K562 (cell line): ENCODE data around the gene GATB. TPM values are rescaled to one million over a fixed set of nuclear protein-coding genes. Genes with fewer than 3 reads are reported as not detected.

ENCODE experiments used
- EGR1 ChIP-seq: fragments of 450-650 bp; conservative IDR thresholded peaks from 2 replicates; pipeline ENCODE4 v1.6.1; 2017; ENCODE audit warnings: mild to moderate bottlenecking
- EP400 ChIP-seq: fragments of 450-650 bp; IDR thresholded peaks from 2 replicates; pipeline ENCODE4 v1.6.1; 2017; ENCODE audit warnings: antibody characterized with exemption, mild to moderate bottlenecking, moderate library complexity
- GATAD2A ChIP-seq: fragments of 450-650 bp; IDR thresholded peaks from 2 replicates; pipeline ENCODE4 v1.6.1; 2017
- HCFC1 ChIP-seq: IDR thresholded peaks from 2 replicates; pipeline ENCODE4 v1.6.1; 2012; ENCODE audit warnings: low read depth, low read length, improper control_type of control experiment
- HIVEP1 ChIP-seq: fragments of 250-450 bp; sonication (Bioruptor Pico); IDR thresholded peaks from 2 replicates; pipeline ENCODE4 v1.4.0; 2020; ENCODE audit warnings: mild to moderate bottlenecking
- KAT7 ChIP-seq: sonication (generic); formaldehyde crosslinking; IDR thresholded peaks from 2 replicates; pipeline ENCODE4 v1.8.0; 2022; ENCODE audit warnings: missing genetic modification reagents, mild to moderate bottlenecking, borderline replicate concordance
- KAT8 ChIP-seq: fragments of 450-650 bp; IDR thresholded peaks from 2 replicates; pipeline ENCODE4 v1.6.1; 2016; ENCODE audit warnings: low read depth, mild to moderate bottlenecking
- KDM1A ChIP-seq, 2 experiments: fragments of 450-650 bp; IDR thresholded peaks; 2 replicates each; pipeline ENCODE4 v1.6.1; 2016; ENCODE audit warnings: mild to moderate bottlenecking in 2 of 2
- MCM5 ChIP-seq: fragments of 450-650 bp; IDR thresholded peaks from 2 replicates; pipeline ENCODE4 v1.6.1; 2016; ENCODE audit warnings: low read depth
- MNT ChIP-seq, 2 experiments: fragments of 450-650 bp; conservative IDR thresholded peaks; 2 replicates each; pipeline ENCODE4 v1.6.1; 2017; ENCODE audit warnings: mild to moderate bottlenecking in 2 of 2, moderate library complexity in 2 of 2
- NFRKB ChIP-seq: fragments of 450-650 bp; IDR thresholded peaks from 2 replicates; pipeline ENCODE4 v1.6.1; 2016; ENCODE audit warnings: low read depth
- NR2C2 ChIP-seq, 2 experiments: fragments of 200-800 bp in 1 of 2; sonication (Bioruptor generic) in 1 of 2; sonication (generic) in 1 of 2; formaldehyde crosslinking in 1 of 2; IDR thresholded peaks; 2 replicates each; pipeline versions ENCODE4 v1.6.1 to v1.8.0; 2016 to 2022; ENCODE audit warnings: mild to moderate bottlenecking in 1 of 2, missing compliant biosample characterization in 1 of 2, missing genetic modification characterization in 1 of 2, missing genetic modification reagents in 1 of 2
- NR3C1 ChIP-seq: sonication (generic); formaldehyde crosslinking; IDR thresholded peaks from 2 replicates; pipeline ENCODE4 v1.8.1; 2022; ENCODE audit warnings: missing genetic modification reagents
- PHB ChIP-seq: fragments of 250-450 bp; sonication (Bioruptor Pico); IDR thresholded peaks from 2 replicates; pipeline ENCODE4 v1.5.0; 2021
- POLR2A ChIP-seq: fragments of 450-650 bp; conservative IDR thresholded peaks from 2 replicates; pipeline ENCODE4 v1.6.1; 2016
- SMARCA4 ChIP-seq: fragments of 450-650 bp; IDR thresholded peaks from 2 replicates; pipeline ENCODE4 v1.6.1; 2016
- ZBTB49 ChIP-seq: sonication (generic); formaldehyde crosslinking; IDR thresholded peaks from 2 replicates; pipeline ENCODE4 v1.8.0; 2022; ENCODE audit warnings: missing genetic modification reagents, mild to moderate bottlenecking, borderline replicate concordance
- ZNF232 ChIP-seq: sonication (generic); formaldehyde crosslinking; IDR thresholded peaks from 2 replicates; pipeline ENCODE4 v1.8.0; 2022; ENCODE audit warnings: mild to moderate bottlenecking, missing genetic modification reagents
- ZNF785 ChIP-seq: fragments of 250-450 bp; sonication (Bioruptor Pico); IDR thresholded peaks from 2 replicates; pipeline ENCODE4 v1.4.0; 2020; ENCODE audit warnings: mild to moderate bottlenecking
- polyA plus RNA-seq, 8 experiments: library from polyadenylated mRNA; depleted of rRNA in 4 of 8; stranded (reverse) in 5 of 8; unstranded in 3 of 8; fragments of >200 nt; fragmentation: Nextera tagmentation in 2 of 8; fragmentation: Illumina TruSeq in 1 of 8; extraction: Ambion mirVana in 2 of 8; extraction: Trizol in 1 of 8; gene quantifications; 2 replicates each; pipeline versions ENCODE4 v1.2.1 to v1.2.3, GENCODE V29; 2011 to 2014; ENCODE audit warnings: inconsistent platforms in 1 of 8, missing spikeins in 1 of 8
- total RNA-seq, 7 experiments: library from RNA; depleted of rRNA in 6 of 7; stranded (reverse); fragments of >200 nt in 6 of 7; fragmentation: Illumina TruSeq in 2 of 7; extraction: Trizol in 2 of 7; gene quantifications; 2 replicates each; pipeline versions ENCODE4 v1.2.1 to v1.2.3, GENCODE V29; 2011 to 2021; ENCODE audit warnings: low replicate concordance in 1 of 7
- TF ChIP-seq, protein P1 (sequence below), 2 experiments: fragments of 450-650 bp; IDR thresholded peaks; 2 replicates each; pipeline ENCODE4 v1.6.1; 2018; ENCODE audit warnings: mild to moderate bottlenecking in 2 of 2, low read depth in 1 of 2; ENCODE audit not compliant: partially characterized antibody in 2 of 2
- TF ChIP-seq, protein P2 (sequence below): fragments of 200-800 bp; sonication (Bioruptor generic); IDR thresholded peaks from 2 replicates; pipeline ENCODE4 v1.6.1; 2017; ENCODE audit warnings: missing genetic modification characterization, missing compliant biosample characterization

GATB gene
- total and polyA plus RNA-seq, 9 of the 15 experiments (the other 6 are each of a cell fraction or from before 2014, with no cell fraction given) = 15.3 to 31.8 (median 26.2) TPM

DNA sequence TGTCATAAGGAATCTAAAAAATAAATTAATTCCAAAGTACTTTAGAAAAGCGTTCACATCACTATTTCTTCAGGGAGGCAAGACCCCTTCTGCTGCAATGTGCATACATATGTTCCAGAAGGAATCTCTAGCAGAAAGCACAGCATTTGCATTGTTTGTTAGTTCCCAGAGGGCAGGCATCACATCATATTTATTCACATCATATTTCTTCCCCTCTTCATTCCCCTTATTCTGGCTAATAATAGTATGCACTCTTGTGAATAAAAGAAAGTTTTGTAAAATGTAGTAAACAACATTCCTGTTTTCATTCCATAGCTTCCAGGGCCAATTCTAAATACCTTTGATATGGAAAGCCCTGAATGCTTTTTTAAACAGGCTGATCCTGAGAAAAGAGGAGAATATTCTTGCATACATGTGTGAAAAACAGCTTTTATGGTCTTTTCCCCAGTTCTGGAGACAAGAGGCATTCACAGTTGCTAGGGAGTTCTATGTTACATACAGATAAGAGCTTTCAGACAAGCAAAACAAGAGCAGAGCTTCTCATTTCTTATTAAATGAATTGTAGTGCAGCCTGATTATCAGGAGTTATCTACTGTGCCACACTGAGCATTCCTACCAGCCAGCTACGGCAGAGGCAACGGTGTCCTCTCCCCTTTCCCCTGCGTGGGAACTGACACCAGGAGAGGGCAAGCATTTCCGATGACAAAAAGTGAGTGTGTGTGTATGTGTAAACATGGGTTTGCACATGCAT lies 15.2 kb downstream of the GATB start (continued):
- TF ChIP-seq GATAD2A = 0 out of 2 replicates have a peak, but pooled peaks have one; percentile 36
- TF ChIP-seq NR2C2 (CRISPR knock-in tag; IDR thresholded peaks at IDR 0.05) = no peak
- TF ChIP-seq NR2C2 (tag; IDR thresholded peaks at IDR 0.05) = no peak
- TF ChIP-seq SMARCA4 = peak; percentile 74
- TF ChIP-seq, protein P1, sequence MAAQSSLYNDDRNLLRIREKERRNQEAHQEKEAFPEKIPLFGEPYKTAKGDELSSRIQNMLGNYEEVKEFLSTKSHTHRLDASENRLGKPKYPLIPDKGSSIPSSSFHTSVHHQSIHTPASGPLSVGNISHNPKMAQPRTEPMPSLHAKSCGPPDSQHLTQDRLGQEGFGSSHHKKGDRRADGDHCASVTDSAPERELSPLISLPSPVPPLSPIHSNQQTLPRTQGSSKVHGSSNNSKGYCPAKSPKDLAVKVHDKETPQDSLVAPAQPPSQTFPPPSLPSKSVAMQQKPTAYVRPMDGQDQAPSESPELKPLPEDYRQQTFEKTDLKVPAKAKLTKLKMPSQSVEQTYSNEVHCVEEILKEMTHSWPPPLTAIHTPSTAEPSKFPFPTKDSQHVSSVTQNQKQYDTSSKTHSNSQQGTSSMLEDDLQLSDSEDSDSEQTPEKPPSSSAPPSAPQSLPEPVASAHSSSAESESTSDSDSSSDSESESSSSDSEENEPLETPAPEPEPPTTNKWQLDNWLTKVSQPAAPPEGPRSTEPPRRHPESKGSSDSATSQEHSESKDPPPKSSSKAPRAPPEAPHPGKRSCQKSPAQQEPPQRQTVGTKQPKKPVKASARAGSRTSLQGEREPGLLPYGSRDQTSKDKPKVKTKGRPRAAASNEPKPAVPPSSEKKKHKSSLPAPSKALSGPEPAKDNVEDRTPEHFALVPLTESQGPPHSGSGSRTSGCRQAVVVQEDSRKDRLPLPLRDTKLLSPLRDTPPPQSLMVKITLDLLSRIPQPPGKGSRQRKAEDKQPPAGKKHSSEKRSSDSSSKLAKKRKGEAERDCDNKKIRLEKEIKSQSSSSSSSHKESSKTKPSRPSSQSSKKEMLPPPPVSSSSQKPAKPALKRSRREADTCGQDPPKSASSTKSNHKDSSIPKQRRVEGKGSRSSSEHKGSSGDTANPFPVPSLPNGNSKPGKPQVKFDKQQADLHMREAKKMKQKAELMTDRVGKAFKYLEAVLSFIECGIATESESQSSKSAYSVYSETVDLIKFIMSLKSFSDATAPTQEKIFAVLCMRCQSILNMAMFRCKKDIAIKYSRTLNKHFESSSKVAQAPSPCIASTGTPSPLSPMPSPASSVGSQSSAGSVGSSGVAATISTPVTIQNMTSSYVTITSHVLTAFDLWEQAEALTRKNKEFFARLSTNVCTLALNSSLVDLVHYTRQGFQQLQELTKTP (IDR thresholded peaks at IDR 0.05; ENCODE audit: low read depth in 1 of 2, partially characterized antibody in 2 of 2) = no peak
- no peak for TF ChIP-seq ZBTB49
- 0 out of 4 replicates have a peak, but pooled peaks of 1 of the 2 experiments have one; percentile 22 for TF ChIP-seq MNT (conservative IDR thresholded peaks at IDR 0.05)
- no peak for TF ChIP-seq POLR2A
- no peak for TF ChIP-seq KAT7
- TF ChIP-seq, protein P2, sequence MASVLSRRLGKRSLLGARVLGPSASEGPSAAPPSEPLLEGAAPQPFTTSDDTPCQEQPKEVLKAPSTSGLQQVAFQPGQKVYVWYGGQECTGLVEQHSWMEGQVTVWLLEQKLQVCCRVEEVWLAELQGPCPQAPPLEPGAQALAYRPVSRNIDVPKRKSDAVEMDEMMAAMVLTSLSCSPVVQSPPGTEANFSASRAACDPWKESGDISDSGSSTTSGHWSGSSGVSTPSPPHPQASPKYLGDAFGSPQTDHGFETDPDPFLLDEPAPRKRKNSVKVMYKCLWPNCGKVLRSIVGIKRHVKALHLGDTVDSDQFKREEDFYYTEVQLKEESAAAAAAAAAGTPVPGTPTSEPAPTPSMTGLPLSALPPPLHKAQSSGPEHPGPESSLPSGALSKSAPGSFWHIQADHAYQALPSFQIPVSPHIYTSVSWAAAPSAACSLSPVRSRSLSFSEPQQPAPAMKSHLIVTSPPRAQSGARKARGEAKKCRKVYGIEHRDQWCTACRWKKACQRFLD (CRISPR knock-in tag) = no peak
- no peak for TF ChIP-seq KAT8
- no peak for TF ChIP-seq NR3C1 (CRISPR knock-in tag)
- TF ChIP-seq PHB = no peak
- TF ChIP-seq KDM1A (IDR thresholded peaks at IDR 0.05) = peak in 1 of 2 experiments; percentile 23; a peak in 1 of 4 replicates
- no peak for TF ChIP-seq ZNF785
- TF ChIP-seq EP400 = no peak
- no peak for TF ChIP-seq ZNF232
- TF ChIP-seq HCFC1 = no peak
- TF ChIP-seq NFRKB = no peak
- TF ChIP-seq EGR1 = peak; percentile 52
- TF ChIP-seq HIVEP1 = no peak
- no peak for TF ChIP-seq MCM5
